Activated CD4-positive, alpha-beta memory T cell treated with anti-CD3 and anti-CD28 coated beads for 36 hours (primary cell): ENCODE data around the gene SLC2A1. TPM values are rescaled to one million over a fixed set of nuclear protein-coding genes. Genes with fewer than 3 reads are reported as not detected.
A peak's percentile ranks its signal among the peaks of the same experiment; 100 is the strongest.

Experiments
- CTCF ChIA-PET: fragments of 350-600 bp; sonication (Branson Sonifier 250); formaldehyde crosslinking; loops from one replicate; lab custom pipeline; 2021; ENCODE audit warnings: antibody characterized with exemption, inconsistent platforms; lab: Charles Lee
- POLR2A ChIA-PET: fragments of 350-600 bp; sonication (Branson Sonifier 250); formaldehyde crosslinking; loops from one replicate; lab custom pipeline; 2021; ENCODE audit warnings: antibody characterized with exemption; lab: Charles Lee
- DNase-seq: peaks from one replicate; pipeline ENCODE4 v3.0.0-alpha.2; 2020
- H3K27ac Mint-ChIP-seq: one replicate; pipeline ENCODE4 v1.8.0; 2021; ENCODE audit warnings: mixed read lengths
- H3K27me3 Mint-ChIP-seq: one replicate; pipeline ENCODE4 v1.8.0; 2021; ENCODE audit warnings: mixed read lengths
- H3K36me3 Mint-ChIP-seq: one replicate; pipeline ENCODE4 v1.8.0; 2021; ENCODE audit warnings: mixed read lengths
- H3K4me1 Mint-ChIP-seq: one replicate; pipeline ENCODE4 v1.8.0; 2021; ENCODE audit warnings: low read depth, mixed read lengths
- H3K4me3 Mint-ChIP-seq: one replicate; pipeline ENCODE4 v1.8.0; 2021; ENCODE audit warnings: mild to moderate bottlenecking, mixed read lengths
- H3K9me3 Mint-ChIP-seq: one replicate; pipeline ENCODE4 v1.8.0; 2021; ENCODE audit warnings: mixed read lengths
- intact Hi-C: fragments of 100-400 bp; cut with micrococcal nuclease; formaldehyde crosslinking; loops from one replicate; pipeline ENCODE4 v1.15.1; 2023
- total RNA-seq, 2 experiments: library from RNA; stranded (reverse); gene quantifications; one replicate each; pipeline ENCODE4 v1.2.3, GENCODE V29; 2021

Gene SLC2A1
- total RNA-seq, 2 experiments from 2014 or later: 67.6 to 73.6 TPM

DNA sequence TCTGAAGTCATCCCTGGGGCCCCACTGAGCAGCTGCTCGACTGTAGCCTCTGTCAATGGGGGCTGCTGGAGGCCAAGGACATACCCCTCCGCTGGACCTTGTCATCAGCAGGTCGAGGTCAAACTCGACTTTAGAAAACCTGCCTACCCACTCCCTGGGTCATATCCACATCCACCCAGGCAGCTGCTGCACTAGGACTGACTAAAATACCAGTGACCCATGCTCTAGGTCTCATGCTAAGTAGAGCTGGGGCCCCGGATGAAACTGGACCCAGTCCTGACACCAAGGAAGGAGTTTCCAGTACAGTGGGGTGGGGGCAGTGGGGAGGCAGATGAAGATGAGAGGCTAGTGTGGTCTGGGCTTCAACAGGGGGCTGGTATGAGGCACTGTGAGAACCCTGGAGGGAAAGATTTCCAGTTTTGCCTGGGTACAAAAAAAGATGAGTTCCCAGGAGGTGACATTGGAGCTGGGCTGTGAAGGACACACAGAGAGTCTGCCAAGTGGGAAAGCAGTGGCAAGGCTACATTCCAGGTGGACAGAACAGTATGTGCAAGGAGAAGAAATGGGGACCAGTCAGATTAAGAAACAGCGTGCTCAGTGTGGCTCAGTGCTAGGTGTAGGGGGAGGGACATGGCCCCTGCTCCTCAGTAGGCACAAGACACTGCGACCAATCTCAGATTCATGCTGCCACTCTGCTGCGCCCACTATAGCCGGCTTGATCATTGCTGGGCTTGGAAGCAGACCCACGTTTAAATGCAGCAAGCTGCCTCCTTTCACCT is 12.4 kb downstream of the SLC2A1 start:
- no peak for DNase-seq
- ChIA-PET CTCF (interaction anchor here (1.0 to 1.2 kb wide), 3 partner anchors 11 to 128 kb away, joined by 3 read pairs; no protein-coding TSS in a partner anchor), POLR2A (interaction anchor here (1.1 to 2.9 kb wide), 2 partner anchors 11 kb away, joined by 3 to 10 read pairs; no protein-coding TSS in a partner anchor)
- H3K27me3 Mint-ChIP-seq: no peaks in the 10 kb centered on the region
- no peak overlapping the region for H3K4me3 Mint-ChIP-seq
- peak overlapping the region; percentile 69 for H3K27ac Mint-ChIP-seq
- intact Hi-C loops: no loop called here
- H3K36me3 Mint-ChIP-seq: peaks cover 28% of the 10 kb centered on the region
- peaks cover 90% of the 10 kb centered on the region for H3K4me1 Mint-ChIP-seq
- no peaks in the 10 kb centered on the region for H3K9me3 Mint-ChIP-seq

DNA sequence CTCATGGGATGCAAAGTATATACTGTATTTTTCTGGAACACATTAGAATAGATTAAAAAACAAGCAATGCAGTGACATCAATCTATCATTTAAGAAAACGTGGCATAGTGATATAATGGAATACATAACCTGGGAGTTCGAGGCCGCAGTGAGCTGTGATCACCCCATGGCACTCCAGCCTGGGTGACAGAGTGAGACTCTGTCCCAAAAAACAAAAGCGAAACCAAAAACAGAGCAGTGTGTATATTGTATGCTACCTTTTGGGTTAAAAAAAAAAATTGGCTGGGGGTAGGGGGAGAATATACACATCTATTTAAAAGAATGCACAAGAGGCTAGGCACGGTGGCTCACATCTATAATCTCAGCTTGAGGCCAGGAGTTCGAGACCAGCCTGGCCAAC is 13.5 kb downstream of the SLC2A1 start:
- H3K4me1 Mint-ChIP-seq: peaks cover 91% of the 10 kb centered on the region
- peak overlapping the region; percentile 26 for H3K4me3 Mint-ChIP-seq
- peak overlapping the region; percentile 69 for H3K27ac Mint-ChIP-seq
- DNase-seq: no peak
- no peaks in the 10 kb centered on the region for H3K9me3 Mint-ChIP-seq
- peaks cover 33% of the 10 kb centered on the region for H3K36me3 Mint-ChIP-seq
- ChIA-PET CTCF (no interaction called here), POLR2A (interaction anchor here (2.9 kb wide), 1 partner anchor 12 kb away, joined by 10 read pairs; no protein-coding TSS in a partner anchor)
- intact Hi-C loops: loop anchor here (1.0 kb wide), 2 partner anchors 8 to 12 kb away; no protein-coding TSS in a partner anchor
- H3K27me3 Mint-ChIP-seq: no peaks in the 10 kb centered on the region

DNA sequence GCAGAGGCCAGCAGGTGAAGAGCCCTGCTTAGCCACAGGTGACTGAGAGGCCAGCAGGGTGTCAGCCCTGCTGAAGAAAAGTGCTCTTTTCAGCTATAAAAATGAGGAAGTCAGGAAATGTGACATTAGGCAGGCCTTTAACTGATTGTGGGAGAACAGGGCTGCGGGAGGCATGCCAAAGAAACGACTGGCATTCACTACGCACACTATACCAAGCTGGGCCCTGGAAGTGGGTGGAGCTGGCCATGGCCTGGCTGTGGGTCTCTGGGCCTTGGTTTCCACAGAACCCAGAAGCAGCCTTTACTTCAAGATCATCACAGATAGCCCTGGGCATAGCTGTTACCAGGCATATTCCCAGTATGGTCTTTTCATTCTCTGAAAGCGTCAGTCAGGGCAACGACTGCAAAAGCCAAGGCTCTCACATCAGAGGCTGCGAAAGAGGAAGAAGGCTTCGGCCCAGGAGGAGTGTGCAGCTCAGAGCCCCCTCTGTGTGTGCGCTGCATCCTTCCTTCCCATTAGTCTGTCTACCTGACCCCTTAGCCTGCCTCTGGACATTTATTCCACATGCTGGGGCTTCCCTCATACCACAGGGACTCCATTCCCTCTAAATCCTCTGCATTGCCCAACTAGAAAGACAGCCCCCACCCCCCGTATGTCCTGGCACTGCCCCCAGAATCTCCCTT is 14.3 kb downstream of the SLC2A1 start:
- no peaks in the 10 kb centered on the region for H3K27me3 Mint-ChIP-seq
- no peaks in the 10 kb centered on the region for H3K9me3 Mint-ChIP-seq
- CTCF ChIA-PET: interaction anchor here (1.6 to 3.6 kb wide), 2 partner anchors 21 to 129 kb away, joined by 7 to 14 read pairs; no protein-coding TSS in a partner anchor
- H3K4me3 Mint-ChIP-seq: no peak overlapping the region
- POLR2A ChIA-PET: interaction anchor here (0.5 to 2.9 kb wide), 3 partner anchors 8 to 45 kb away, joined by 3 to 10 read pairs (median 5); no protein-coding TSS in a partner anchor
- H3K27ac Mint-ChIP-seq: peak overlapping the region; percentile 69
- peaks cover 36% of the 10 kb centered on the region for H3K36me3 Mint-ChIP-seq
- peaks cover 89% of the 10 kb centered on the region for H3K4me1 Mint-ChIP-seq
- DNase-seq: no peak
- intact Hi-C loops: no loop called here

- peaks cover 41% of the 10 kb centered on the region for H3K36me3 Mint-ChIP-seq
- CTCF ChIA-PET: interaction anchor here (1.6 to 3.6 kb wide), 2 partner anchors 21 to 130 kb away, joined by 7 to 14 read pairs; no protein-coding TSS in a partner anchor
- H3K9me3 Mint-ChIP-seq: no peaks in the 10 kb centered on the region
- DNase-seq: no peak
- no peaks in the 10 kb centered on the region for H3K27me3 Mint-ChIP-seq
- intact Hi-C loops: no loop called here
- peaks cover 91% of the 10 kb centered on the region for H3K4me1 Mint-ChIP-seq
- H3K27ac Mint-ChIP-seq: peak overlapping the region; percentile 69
- H3K4me3 Mint-ChIP-seq: no peak overlapping the region
- POLR2A ChIA-PET: interaction anchor here (1.0 to 2.9 kb wide), 4 partner anchors 9 to 15 kb away, joined by 4 to 10 read pairs (median 6); partner anchors contain the start of gene SLC2A1
These were observed 14.9 kb downstream of the SLC2A1 start for GRCh38 chr1:42943728-42944127.

DNA sequence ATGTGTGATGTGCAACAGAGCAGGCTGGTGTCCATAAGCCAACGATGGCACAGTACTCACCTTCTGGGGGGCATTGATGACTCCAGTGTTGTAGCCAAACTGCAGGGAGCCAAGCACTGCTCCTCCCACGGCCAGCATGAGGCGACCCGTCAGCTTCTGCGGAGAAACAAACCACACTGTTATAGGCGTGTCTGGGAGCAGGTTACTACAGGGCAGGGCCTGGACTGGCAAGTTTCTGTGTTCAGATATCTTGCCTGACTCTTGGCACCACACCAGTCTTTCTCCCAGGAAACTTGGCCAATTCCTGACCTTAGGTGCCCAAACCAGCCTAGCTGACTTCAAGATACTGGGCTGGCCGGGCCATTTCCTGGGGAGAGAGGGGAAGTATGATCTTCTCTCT is 15.5 kb downstream of the SLC2A1 start:
- Mint-ChIP-seq H3K27me3 (no peaks in the 10 kb centered on the region), H3K27ac (peak overlapping the region; percentile 81), H3K36me3 (peaks cover 46% of the 10 kb centered on the region), H3K9me3 (no peaks in the 10 kb centered on the region), H3K4me3 (no peak overlapping the region), H3K4me1 (peaks cover 94% of the 10 kb centered on the region)
- POLR2A ChIA-PET: interaction anchor here (1.0 to 2.9 kb wide), 4 partner anchors 9 to 16 kb away, joined by 4 to 10 read pairs (median 6); partner anchors contain the start of gene SLC2A1
- peak; percentile 48 for DNase-seq
- CTCF ChIA-PET: interaction anchor here (1.6 to 3.6 kb wide), 2 partner anchors 20 to 130 kb away, joined by 7 to 14 read pairs; no protein-coding TSS in a partner anchor
- intact Hi-C loops: no loop called here

DNA sequence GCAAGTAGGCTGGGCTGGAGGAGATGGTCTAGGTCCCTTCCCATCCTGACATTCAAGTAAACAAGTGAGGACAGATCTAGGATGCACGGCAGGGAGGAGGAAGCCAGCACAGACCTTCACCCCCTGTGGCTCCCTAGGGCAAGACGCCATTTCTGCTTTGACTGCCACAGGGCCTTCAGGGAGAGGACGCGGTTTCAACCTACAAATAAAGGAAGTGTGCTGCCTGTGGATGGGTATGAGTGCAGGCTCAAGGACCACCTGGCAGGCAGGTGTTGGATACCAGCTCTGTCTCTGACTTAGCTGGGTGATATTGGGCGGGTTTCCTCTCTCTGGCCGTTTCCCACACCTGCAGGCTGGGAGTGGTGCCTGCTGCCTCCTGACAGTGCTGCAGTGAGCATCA is 16.2 kb downstream of the SLC2A1 start:
- Mint-ChIP-seq H3K36me3 (peaks cover 51% of the 10 kb centered on the region), H3K27ac (peak overlapping the region; percentile 81), H3K9me3 (no peaks in the 10 kb centered on the region), H3K27me3 (no peaks in the 10 kb centered on the region), H3K4me1 (peaks cover 95% of the 10 kb centered on the region), H3K4me3 (no peak overlapping the region)
- intact Hi-C loops: no loop called here
- DNase-seq: no peak
- CTCF ChIA-PET: interaction anchor here (3.6 kb wide), 1 partner anchor 19 kb away, joined by 14 read pairs; no protein-coding TSS in a partner anchor
- POLR2A ChIA-PET: interaction anchor here (1.0 to 2.2 kb wide), 4 partner anchors 10 to 17 kb away, joined by 4 to 14 read pairs (median 7); partner anchors contain the start of gene SLC2A1

- Mint-ChIP-seq H3K27ac (peak overlapping the region; percentile 81), H3K36me3 (peaks cover 58% of the 10 kb centered on the region), H3K9me3 (no peaks in the 10 kb centered on the region), H3K27me3 (no peaks in the 10 kb centered on the region), H3K4me3 (no peak overlapping the region), H3K4me1 (peaks cover 95% of the 10 kb centered on the region)
- ChIA-PET CTCF (interaction anchor here (1.0 to 3.6 kb wide), 2 partner anchors 12 to 19 kb away, joined by 3 to 14 read pairs; no protein-coding TSS in a partner anchor), POLR2A (interaction anchor here (1.0 to 2.2 kb wide), 4 partner anchors 10 to 19 kb away, joined by 4 to 14 read pairs (median 6); no protein-coding TSS in a partner anchor)
- peak; percentile 64 for DNase-seq
- intact Hi-C loops: no loop called here
These were observed 16.9 kb downstream of the SLC2A1 start for GRCh38 chr1:42941640-42942330.

- peaks cover 59% of the 10 kb centered on the region for H3K36me3 Mint-ChIP-seq
- CTCF ChIA-PET: interaction anchor here (1.0 to 3.6 kb wide), 2 partner anchors 13 to 18 kb away, joined by 3 to 14 read pairs; no protein-coding TSS in a partner anchor
These were observed 17.6 kb downstream of the SLC2A1 start for GRCh38 chr1:42940851-42941639.

GRCh38 chr1:42938645-42939615 is 19.7 kb downstream of the SLC2A1 start:
- Mint-ChIP-seq H3K36me3 (peaks cover 64% of the 10 kb centered on the region), H3K4me1 (peaks cover 97% of the 10 kb centered on the region), H3K27ac (peak overlapping the region; percentile 95), H3K27me3 (no peaks in the 10 kb centered on the region), H3K9me3 (no peaks in the 10 kb centered on the region), H3K4me3 (no peak overlapping the region)
- intact Hi-C loops: loop anchor here (10.0 kb wide), 2 partner anchors 426 to 604 kb away; partner anchors contain the start of genes ELOVL1 and FOXJ3
- DNase-seq: no peak
- POLR2A ChIA-PET: no interaction called here
- CTCF ChIA-PET: interaction anchor here (1.4 to 5.3 kb wide), 2 partner anchors 15 to 135 kb away, joined by 5 to 39 read pairs; no protein-coding TSS in a partner anchor

More at GRCh38 chr1:42940851-42941639, 17.6 kb downstream of the SLC2A1 start:
- H3K27ac Mint-ChIP-seq: peak overlapping the region; percentile 81
- H3K4me1 Mint-ChIP-seq: peaks cover 95% of the 10 kb centered on the region
- intact Hi-C loops: no loop called here
- no peaks in the 10 kb centered on the region for H3K9me3 Mint-ChIP-seq
- peak; percentile 57 for DNase-seq
- POLR2A ChIA-PET: interaction anchor here (1.0 to 2.2 kb wide), 4 partner anchors 9 to 18 kb away, joined by 4 to 14 read pairs (median 6); no protein-coding TSS in a partner anchor
- no peaks in the 10 kb centered on the region for H3K27me3 Mint-ChIP-seq
- H3K4me3 Mint-ChIP-seq: no peak overlapping the region
